IMR-90 (cell line): ENCODE data around the gene CHMP1A. TPM values are rescaled to one million over a fixed set of nuclear protein-coding genes. Genes with fewer than 3 reads are reported as not detected.

Experiments
- ATAC-seq: fragments of 200-7000 bp; cut with Tn5 transposase; 2 replicates; pipeline ENCODE4 v1.9.1; 2020; ENCODE audit warnings: low read depth, mild to moderate bottlenecking, moderate library complexity
- BruUV-seq: library from RNA; stranded (reverse); fragments of 400-500 nt; replicated peaks from 2 replicates; lab custom pipeline; 2021; lab: Mats Ljungman, UMichigan
- CTCF ChIA-PET: fragments of 300-600 bp; formaldehyde crosslinking; extraction: SDS; loops from one replicate; lab custom pipeline; 2021; ENCODE audit warnings: antibody characterized with exemption; lab: Yijun Ruan, JAX
- POLR2A ChIA-PET: fragments of 300-600 bp; sonication (Branson Sonifier 250); formaldehyde crosslinking; loops from one replicate; lab custom pipeline; 2022; ENCODE audit warnings: antibody characterized with exemption; ENCODE audit not compliant: unreplicated experiment; lab: Charles Lee
- DNase-seq: peaks from one replicate; pipeline ENCODE4 v3.0.0; 2013
- H2AFZ ChIP-seq: replicated peaks from 2 replicates; pipeline ENCODE3; 2013; ENCODE audit warnings: low read length, mild to moderate bottlenecking; ENCODE audit not compliant: poor library complexity
- H2AK5ac ChIP-seq: 2 replicates; pipeline ENCODE4 v1.6.1; 2013; ENCODE audit warnings: low read depth, low read length, inconsistent platforms
- H2AK9ac ChIP-seq: replicated peaks from 2 replicates; pipeline ENCODE3; 2013; ENCODE audit warnings: mild to moderate bottlenecking, low read depth, low read length, moderate library complexity; ENCODE audit not compliant: poor library complexity
- H2BK120ac ChIP-seq: 2 replicates; pipeline ENCODE4 v1.6.1; 2013; ENCODE audit warnings: low read depth, low read length, inconsistent platforms
- H2BK15ac ChIP-seq: 3 replicates; pipeline ENCODE4 v1.6.1; 2013; ENCODE audit warnings: low read depth, low read length, inconsistent platforms
- H2BK20ac ChIP-seq: 2 replicates; pipeline ENCODE4 v1.6.1; 2013; ENCODE audit warnings: low read depth, mild to moderate bottlenecking, inconsistent platforms, low read length, moderate library complexity
- H2BK5ac ChIP-seq: 2 replicates; pipeline ENCODE4 v1.6.1; 2013; ENCODE audit warnings: mild to moderate bottlenecking, low read depth, low read length, inconsistent platforms; ENCODE audit not compliant: poor library complexity, severe bottlenecking
- H3K14ac ChIP-seq: replicated peaks from 2 replicates; pipeline ENCODE4 v1.6.1; 2013; ENCODE audit warnings: low read depth, low read length, inconsistent platforms
- H3K18ac ChIP-seq: 2 replicates; pipeline ENCODE4 v1.6.1; 2013; ENCODE audit warnings: low read depth, low read length, control low read depth
- H3K23ac ChIP-seq: 2 replicates; pipeline ENCODE4 v1.6.1; 2013; ENCODE audit warnings: low read depth, low read length, inconsistent platforms
- H3K27ac ChIP-seq: 2 replicates; pipeline ENCODE4 v1.5.1; 2013; ENCODE audit warnings: mild to moderate bottlenecking, control low read depth, low read length; ENCODE audit not compliant: insufficient read depth
- H3K27me3 ChIP-seq: 2 replicates; pipeline ENCODE4 v1.6.1; 2013; ENCODE audit warnings: low read length; ENCODE audit not compliant: control insufficient read depth, insufficient read depth
- H3K36me3 ChIP-seq: 2 replicates; pipeline ENCODE4 v1.6.1; 2013; ENCODE audit warnings: low read length, mixed read lengths; ENCODE audit not compliant: control insufficient read depth, insufficient read depth
- H3K4ac ChIP-seq: 2 replicates; pipeline ENCODE4 v1.6.1; 2013; ENCODE audit warnings: low read depth, low read length, inconsistent platforms
- H3K4me1 ChIP-seq: 2 replicates; pipeline ENCODE4 v1.6.1; 2013; ENCODE audit warnings: low read length, mixed read lengths; ENCODE audit not compliant: control insufficient read depth, insufficient read depth
- H3K4me2 ChIP-seq: 2 replicates; pipeline ENCODE4 v1.6.1; 2013; ENCODE audit warnings: low read depth, mild to moderate bottlenecking, control low read depth, low read length, moderate library complexity
- H3K4me3 ChIP-seq: 2 replicates; pipeline ENCODE4 v1.5.1; 2013; ENCODE audit warnings: low read depth, mild to moderate bottlenecking, control low read depth, low read length, moderate library complexity; ENCODE audit not compliant: insufficient read depth
- H3K56ac ChIP-seq: 2 replicates; pipeline ENCODE4 v1.6.1; 2013; ENCODE audit warnings: low read length, inconsistent platforms; ENCODE audit not compliant: insufficient read depth; ENCODE audit errors: extremely low read depth
- H3K79me1 ChIP-seq, 2 experiments: 2 replicates each; pipeline ENCODE4 v1.6.1; 2013; ENCODE audit warnings: low read length in 2 of 2, inconsistent platforms in 1 of 2, low read depth in 1 of 2
- H3K9ac ChIP-seq: 2 replicates; pipeline ENCODE4 v1.6.1; 2013; ENCODE audit warnings: low read depth, low read length, control low read depth
- H3K9me1 ChIP-seq: 2 replicates; pipeline ENCODE4 v1.6.1; 2013; ENCODE audit warnings: low read length, inconsistent platforms; ENCODE audit not compliant: insufficient read depth
- H3K9me3 ChIP-seq: 2 replicates; pipeline ENCODE4 v1.6.1; 2013; ENCODE audit warnings: low read length; ENCODE audit not compliant: control insufficient read depth, insufficient read depth
- H4K20me1 ChIP-seq: 2 replicates; pipeline ENCODE4 v1.6.1; 2013; ENCODE audit warnings: low read length, inconsistent platforms; ENCODE audit not compliant: insufficient read depth
- H4K5ac ChIP-seq: 2 replicates; pipeline ENCODE4 v1.6.1; 2013; ENCODE audit warnings: mild to moderate bottlenecking, low read depth, low read length, control low read depth
- H4K8ac ChIP-seq, 2 experiments: 2 replicates each; pipeline ENCODE4 v1.6.1; 2013; ENCODE audit warnings: low read depth in 2 of 2, low read length in 2 of 2, control low read depth in 1 of 2, inconsistent platforms in 1 of 2
- H4K91ac ChIP-seq: 2 replicates; pipeline ENCODE4 v1.6.1; 2013; ENCODE audit warnings: low read depth, low read length, inconsistent platforms; ENCODE audit not compliant: insufficient read depth
- BHLHE40 ChIP-seq: fragments of 150-350 bp; IDR thresholded peaks from 2 replicates; pipeline ENCODE4 v1.6.1; 2016; ENCODE audit warnings: mild to moderate bottlenecking, low read depth, low read length
- CTCF ChIP-seq: conservative IDR thresholded peaks from 2 replicates; pipeline ENCODE4 v1.5.1; 2012; ENCODE audit warnings: mild to moderate bottlenecking, low read depth, low read length, improper control_type of control experiment
- MAZ ChIP-seq: IDR thresholded peaks from 2 replicates; pipeline ENCODE4 v1.6.1; 2012; ENCODE audit warnings: low read depth, mild to moderate bottlenecking, low read length, improper control_type of control experiment, moderate library complexity, borderline replicate concordance
- RAD21 ChIP-seq: IDR thresholded peaks from 2 replicates; pipeline ENCODE4 v1.6.1; 2012; ENCODE audit warnings: low read length, improper control_type of control experiment
- RFX5 ChIP-seq: IDR thresholded peaks from 2 replicates; pipeline ENCODE4 v1.8.0; 2012; ENCODE audit warnings: low read depth, mild to moderate bottlenecking, low read length, moderate library complexity
- WGBS, 2 experiments: methylation state at CpG; one replicate each; pipeline versions ENCODE4 v1.1.5 to v1.1.7; 2013; ENCODE audit warnings: missing lambda C conversion rate in 2 of 2; ENCODE audit not compliant: insufficient read length in 1 of 2; ENCODE audit errors: extremely low coverage in 2 of 2; 5-methylcytosine and 5-hydroxymethylcytosine counted together
- dilution Hi-C: fragments of 300-500 bp; cut with HindIII; formaldehyde crosslinking; loops from one replicate; pipeline ENCODE4 v1.14.3; 2018; ENCODE audit warnings: low sequenced_read_pairs; ENCODE audit not compliant: unreplicated experiment
- in situ Hi-C: fragments of 300-500 bp; cut with MboI; formaldehyde crosslinking; loops from 3 replicates; pipeline ENCODE4 v1.14.3; 2019; ENCODE audit warnings: low sequenced_read_pairs, inconsistent platforms, mixed read lengths
- intact Hi-C: fragments of 100-400 bp; cut with micrococcal nuclease; formaldehyde crosslinking; loops from 2 replicates; pipeline ENCODE4 v1.10.0; 2022
- polyA plus RNA-seq, 3 experiments: library from polyadenylated mRNA; depleted of rRNA; stranded (reverse); fragments of >200 nt; gene quantifications; 2 replicates each; pipeline ENCODE4 v1.2.3, GENCODE V29; 2012; ENCODE audit warnings: low replicate concordance in 1 of 3
- total RNA-seq: library from RNA; depleted of rRNA; stranded (reverse); fragments of >200 nt; gene quantifications from 2 replicates; pipeline ENCODE4 v1.2.3, GENCODE V29; 2012

Gene CHMP1A
- total and polyA plus RNA-seq, 2 of the 4 experiments (the other 2 are of a cell fraction), result 97.3 to 99.8 TPM

GRCh38 chr16:89599451-89599858 is 58.1 kb downstream of the CHMP1A start:
- Histone ChIP-seq H3K4me1 (peaks cover 12% of the 10 kb centered on the region), H3K14ac (no peak overlapping the region), H4K8ac (no peak overlapping the region), H4K91ac (no peak overlapping the region), H2AK9ac (peak overlapping the region; percentile 3), H2BK5ac (no peak overlapping the region), H2BK120ac (no peak overlapping the region), H3K4me3 (no peak overlapping the region), H3K27ac (no peak overlapping the region), H4K20me1 (peaks cover 10% of the 10 kb centered on the region), H4K5ac (no peak overlapping the region), H3K4me2 (no peak overlapping the region), H3K18ac (no peak overlapping the region), H3K56ac (no peak overlapping the region), H3K9me1 (peaks cover 5% of the 10 kb centered on the region), H2BK15ac (no peak overlapping the region), H3K36me3 (no peaks in the 10 kb centered on the region; the same call in 1 of the 2 replicates), H2AFZ (peak overlapping the region; percentile 53), H3K27me3 (no peaks in the 10 kb centered on the region), H3K9ac (no peak overlapping the region), H3K9me3 (no peaks in the 10 kb centered on the region), H3K23ac (no peak overlapping the region), H3K4ac (peak overlapping the region; percentile 32; the same call in 1 of the 2 replicates), H2AK5ac (peak overlapping the region; percentile 43; the same call in 1 of the 2 replicates), H3K79me1 (no peaks in the 10 kb centered on the region), H2BK20ac (no peak overlapping the region)
- TF ChIP-seq CTCF (peak; percentile 41), RAD21 (peak; percentile 29; the same call in 1 of the 2 replicates), BHLHE40 (no peak), RFX5 (no peak), MAZ (no peak)
- ATAC-seq (no peak), DNase-seq (no peak)
- dilution Hi-C loops, result no loop called here
- WGBS, 2 experiments, result 48% methylated on average over 3 of the region's 8 CpGs; no CpG with 5 or more reads in 1 of the 2 experiments
- POLR2A ChIA-PET, result no interaction called here
- CTCF ChIA-PET, result interaction anchor here (0.7 kb wide), 1 partner anchor 72 kb away, joined by 3 read pairs; no protein-coding TSS in a partner anchor
- intact Hi-C loops, result no loop called here
- no TSS peak for BruUV-seq
- in situ Hi-C loops, result no loop called here
